GM18867 (cell line): ENCODE measurements around the gene MTM1.

Experiments
- ATAC-seq: cut with Tn5 transposase; IDR thresholded peaks from one replicate; pipeline ENCODE4 v1.9.1; 2021; ENCODE audit warnings: mild to moderate bottlenecking, moderate library complexity; ENCODE audit not compliant: unreplicated experiment

MTM1 gene

DNA sequence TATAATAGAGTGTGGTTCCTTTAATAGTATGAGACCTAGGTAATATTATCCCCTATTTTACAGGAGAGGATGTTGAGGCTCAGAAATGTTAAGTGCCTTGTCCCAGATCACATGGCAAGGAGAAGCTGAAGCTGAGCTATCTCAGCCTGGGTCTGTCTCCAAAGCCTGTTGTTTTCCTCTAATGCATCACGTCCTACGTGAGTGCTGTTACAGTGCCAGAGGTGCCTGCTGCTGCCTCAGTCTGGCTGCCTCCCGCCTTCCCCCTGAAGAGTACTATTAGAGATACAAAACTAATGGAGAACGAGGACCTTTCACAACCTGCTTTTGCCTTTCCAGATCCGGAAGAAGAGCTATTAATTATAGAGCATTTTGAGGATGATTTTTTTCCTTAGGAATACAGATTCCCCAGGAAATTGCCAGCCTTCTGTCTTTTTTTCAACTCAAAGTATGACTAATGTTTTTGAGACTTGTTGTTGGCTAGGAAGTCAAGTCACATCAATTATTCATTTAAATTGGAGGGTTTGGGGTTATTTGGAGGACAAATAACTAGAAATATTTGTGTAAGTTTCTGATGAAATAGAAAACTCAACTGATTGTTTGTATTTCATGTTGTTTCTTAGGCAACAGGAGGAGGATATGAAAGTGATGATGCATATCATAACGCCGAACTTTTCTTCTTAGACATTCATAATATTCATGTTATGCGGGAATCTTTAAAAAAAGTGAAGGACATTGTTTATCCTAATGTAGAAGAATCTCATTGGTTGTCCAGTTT, 80.9 kb downstream of the MTM1 start:
- ATAC-seq = no peak

DNA sequence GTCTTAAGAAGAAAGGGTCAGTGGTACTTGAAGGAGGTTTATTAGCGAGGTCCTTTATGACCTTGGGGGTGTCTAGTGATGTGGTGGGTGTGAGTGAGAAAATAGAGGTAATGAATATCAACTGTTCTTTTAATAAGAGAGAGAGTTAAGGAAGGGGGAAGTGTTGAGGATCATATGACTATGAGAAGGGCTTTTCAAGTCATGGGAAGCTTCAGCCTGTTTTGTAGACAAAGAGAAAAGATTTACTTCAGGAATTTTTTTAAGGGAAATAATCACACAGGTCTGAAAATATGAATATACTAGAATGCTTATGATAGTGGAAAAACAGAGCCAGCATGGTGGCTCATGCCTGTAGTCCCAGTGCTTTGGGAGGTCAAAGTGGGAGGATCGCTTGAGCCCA, 83.5 kb downstream of the MTM1 start:
- ATAC-seq = no peak

DNA sequence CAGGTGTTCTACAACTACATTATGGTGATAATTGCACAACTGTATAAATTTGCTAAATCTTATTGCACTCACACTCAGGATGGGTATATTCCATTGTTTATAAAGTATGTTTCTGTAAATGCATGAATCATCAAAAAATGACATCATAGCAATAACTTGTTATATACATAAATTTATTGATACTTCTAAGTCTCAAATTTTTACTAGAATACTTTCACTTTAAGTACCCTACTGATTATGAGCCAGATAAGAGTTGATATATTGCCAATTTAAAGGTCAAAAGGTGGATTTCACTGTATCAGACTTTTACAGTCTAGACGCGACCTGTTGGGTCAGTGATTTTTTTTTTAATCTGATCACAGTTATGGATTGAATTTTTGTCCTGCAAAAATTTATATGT, 87.4 kb downstream of the MTM1 start:
- ATAC-seq = no peak

DNA sequence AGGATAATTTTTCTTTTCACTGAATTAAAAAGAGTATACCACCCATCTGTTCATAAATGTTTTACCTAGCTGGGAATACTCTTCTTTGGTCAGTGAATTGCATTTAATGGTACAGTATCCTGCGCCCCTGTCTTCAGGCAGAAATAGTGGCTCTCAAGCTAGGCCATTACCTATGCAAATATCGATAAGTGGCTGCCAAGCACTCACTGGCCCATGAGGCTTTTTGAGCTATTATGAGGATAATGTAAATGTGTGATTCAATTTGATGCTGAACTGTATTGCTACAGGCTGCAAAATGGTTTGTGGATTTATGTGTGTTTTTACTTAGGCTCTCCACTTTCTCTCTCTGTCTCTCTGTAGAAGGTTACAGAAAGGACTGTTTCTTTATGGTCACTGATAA, 94.7 kb downstream of the MTM1 start:
- ATAC-seq = no peak

DNA sequence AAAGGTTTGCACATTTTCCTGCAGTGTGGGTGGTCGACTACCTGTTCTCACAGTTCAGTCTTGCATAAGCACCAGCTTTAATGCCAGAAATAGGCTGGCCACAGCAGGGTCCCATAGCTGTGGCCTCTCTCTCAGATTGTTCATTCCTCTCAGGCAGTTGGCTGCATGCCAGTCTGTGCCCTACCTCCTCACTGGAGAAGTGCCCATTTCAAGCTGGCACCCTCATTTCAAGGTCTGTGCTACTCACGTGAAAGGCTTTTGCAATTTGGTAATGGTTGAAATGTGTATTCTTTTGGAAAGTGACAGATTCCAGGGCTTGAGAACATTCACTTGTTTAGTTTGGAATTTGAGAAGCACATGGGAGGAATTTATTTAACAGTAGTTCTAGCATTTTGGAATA, 95.9 kb downstream of the MTM1 start:
- no peak for ATAC-seq

DNA sequence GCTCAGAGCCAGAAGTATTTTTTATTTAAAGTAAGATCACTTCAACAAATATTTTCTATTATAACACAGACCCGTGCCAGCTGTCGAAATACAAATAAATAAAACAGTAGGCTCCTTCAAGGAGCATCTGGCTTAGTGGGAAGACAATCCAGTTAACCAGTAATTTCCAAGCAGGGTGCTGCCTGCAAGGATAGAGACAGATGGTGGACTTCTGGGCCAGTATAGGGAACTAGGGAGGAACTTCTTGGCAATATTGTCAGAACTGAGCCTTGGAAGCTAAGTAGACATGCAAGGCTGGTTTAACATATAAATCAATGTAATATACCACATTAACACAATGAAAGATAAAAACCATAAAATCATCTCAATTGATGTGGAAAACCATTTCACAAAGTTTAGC, 107.8 kb downstream of the MTM1 start:
- ATAC-seq = no peak

DNA sequence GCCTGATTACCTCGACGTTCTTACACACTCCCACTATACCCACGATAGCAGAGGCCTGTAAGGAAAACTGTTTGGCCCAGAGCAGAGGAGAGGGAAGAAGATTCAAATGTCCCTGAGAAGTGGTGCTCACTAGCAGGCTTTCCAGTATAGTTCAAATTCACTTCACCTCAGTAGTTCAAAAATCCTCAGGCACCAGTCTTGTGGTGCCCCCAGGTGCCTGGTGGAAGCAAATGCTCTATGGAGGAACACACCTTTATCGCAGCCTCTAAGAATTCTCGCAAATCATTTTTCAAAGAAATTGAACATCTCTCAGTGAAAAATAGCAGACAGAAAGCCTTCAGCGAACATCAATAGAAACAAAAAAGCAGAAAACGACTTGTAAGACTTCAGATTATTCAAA, 112.6 kb downstream of the MTM1 start:
- ATAC-seq = no peak

DNA sequence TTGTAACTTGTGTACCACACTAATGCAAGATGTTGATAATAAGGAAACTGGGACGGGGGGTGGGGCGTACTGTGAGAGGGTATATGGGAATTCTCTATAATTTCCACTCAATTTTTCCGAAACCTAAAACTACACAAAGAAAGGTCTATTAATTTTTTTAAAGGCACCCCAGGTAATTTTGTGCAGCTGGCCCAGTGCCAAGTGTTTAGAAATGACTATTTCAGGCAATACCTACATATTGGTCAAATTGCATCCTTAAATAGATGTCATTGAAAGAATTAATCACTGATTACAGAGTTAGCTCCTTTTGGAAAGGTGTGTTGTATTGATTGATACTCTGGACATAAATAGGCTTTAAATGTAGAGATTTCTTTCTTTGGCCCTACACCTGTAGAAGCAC, 114.7 kb downstream of the MTM1 start:
- ATAC-seq = no peak

DNA sequence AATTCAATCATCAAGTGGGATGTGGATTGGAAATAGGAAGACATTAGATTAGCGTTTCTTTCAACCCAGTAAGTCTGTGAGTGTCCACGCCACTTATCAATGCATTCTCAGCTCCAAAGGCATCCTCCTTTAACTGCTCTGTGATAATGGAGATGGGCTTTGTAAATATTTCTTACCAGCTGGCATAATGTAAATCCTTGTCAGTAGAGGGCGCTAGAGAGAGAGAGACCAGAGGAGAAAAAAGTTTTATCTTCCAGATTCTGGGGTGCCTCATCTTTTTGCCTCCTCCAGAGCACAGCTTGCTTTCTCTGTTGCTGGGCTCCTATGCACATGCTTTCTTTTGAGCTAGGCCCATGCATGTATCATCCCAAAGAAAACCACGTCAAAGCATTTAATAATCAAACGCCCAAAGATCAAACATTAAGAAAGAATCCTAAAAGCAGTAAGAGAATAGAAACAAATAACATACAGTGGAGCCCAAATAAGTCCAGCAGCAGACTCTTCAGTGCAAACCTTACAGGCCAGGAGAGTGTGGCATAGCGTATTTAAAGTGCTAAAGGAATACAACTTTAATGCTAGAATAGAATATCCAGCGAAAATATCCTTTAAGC, 115.2 kb downstream of the MTM1 start:
- ATAC-seq = no peak

DNA sequence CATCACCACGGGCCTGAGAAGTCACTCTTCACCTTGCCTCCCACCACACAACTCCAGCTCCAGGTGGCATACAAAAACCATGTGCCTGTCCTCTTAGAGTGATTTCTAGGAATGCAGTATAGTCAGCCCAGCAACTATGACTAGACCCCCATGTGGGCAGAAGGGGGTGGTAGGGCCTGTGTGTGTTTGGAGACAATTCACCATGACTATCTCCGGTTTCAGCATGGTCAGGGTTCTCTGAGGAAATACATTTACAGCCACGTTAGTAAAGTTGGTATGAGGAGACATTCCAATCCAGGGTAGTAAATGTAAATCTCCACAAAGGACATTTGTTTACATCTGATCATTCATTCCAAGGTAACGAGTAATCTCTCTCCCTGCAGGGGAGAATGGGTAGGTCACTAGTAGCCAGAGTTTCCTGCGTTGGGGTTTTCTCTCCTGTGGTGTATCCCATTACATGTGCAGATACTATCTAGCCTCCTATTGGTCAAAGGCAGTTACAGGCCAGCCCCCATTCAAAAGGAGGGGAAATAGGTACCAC, 120.6 kb downstream of the MTM1 start:
- no peak for ATAC-seq

DNA sequence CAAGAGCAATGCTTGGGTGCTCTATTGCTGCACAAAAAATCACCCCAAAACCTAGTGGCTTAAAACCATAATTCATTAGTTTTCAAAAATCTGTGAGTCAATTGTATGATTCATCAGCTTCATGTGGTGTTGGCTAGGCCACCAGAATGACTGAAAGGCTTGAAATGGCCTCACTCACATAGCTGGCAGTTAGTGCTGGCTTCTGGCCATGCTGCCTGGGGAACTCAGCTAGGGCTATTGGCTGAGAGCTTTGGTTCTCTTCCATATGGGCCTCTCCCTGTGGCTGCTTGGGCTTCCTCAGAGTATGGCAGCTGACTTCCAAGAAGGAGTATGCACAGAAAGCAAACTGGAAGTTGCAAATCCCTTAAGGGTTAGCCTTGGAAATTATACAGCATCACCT, 121.7 kb downstream of the MTM1 start:
- ATAC-seq = no peak

DNA sequence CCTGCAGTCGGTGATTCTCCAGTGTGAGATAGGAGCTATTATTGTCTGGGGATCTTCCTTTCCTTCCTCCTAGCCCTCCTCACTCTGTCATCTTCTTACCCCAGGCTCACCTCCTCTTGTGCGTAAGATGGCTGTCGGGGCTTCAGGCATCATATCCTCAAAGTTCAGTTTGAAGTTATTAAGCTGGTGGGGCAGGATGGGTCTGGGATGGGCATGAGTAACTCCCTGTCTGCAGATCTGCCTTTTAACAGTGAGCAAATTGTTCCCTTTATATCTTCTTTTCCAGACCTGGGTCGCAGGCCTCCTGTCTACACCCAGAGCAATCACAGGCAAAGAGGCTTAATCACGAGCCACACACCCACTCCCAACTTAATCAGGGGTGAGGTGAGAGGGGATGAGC, 123.9 kb downstream of the MTM1 start:
- no peak for ATAC-seq

DNA sequence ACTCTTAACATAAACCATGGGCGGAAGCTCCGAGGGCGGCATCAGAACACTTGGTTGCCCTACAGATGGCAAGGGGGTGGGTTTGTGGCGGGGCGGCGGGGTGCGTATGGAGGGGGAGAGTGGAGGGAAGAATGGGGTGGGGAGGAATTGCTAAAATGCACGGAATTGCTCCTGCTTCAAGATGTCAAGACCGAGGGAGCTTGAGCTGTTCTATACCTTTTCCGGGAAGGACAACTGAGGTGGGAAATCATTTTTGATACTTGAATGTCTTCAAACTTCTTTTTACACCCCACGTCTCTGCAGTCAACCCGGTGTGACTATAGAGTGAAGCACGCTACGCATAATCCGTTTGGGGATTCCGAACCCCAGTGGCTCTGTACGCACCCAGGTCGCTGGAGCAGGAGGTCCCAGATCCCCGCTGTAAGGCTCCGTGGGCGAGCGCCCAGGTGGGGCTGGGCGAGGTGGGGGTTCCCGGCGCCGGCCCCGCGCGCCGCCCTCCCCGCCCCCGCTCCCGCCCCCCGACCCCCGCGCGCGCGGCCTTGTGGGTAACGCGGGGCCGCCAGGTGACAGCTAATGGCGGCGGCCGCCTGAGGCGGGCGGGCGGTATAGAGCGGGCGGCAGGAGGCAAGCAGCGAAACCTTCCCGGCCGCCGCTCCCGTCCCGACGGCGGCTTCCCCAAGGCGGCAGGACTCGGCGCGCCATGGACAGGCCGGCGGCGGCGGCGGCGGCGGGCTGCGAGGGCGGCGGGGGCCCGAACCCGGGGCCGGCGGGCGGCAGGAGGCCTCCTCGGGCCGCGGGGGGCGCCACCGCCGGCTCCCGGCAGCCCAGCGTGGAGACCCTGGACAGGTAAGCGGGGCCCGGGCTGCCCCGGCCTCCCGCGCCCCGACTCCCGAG, 124.7 kb downstream of the MTM1 start, which contains the start of gene MTMR1:
TSS of gene MTMR1 (plus strand) at position 566 of the 894 bp plus-strand sequence. CDS start at position 701, 135 bp downstream.
- peak; percentile 52 for ATAC-seq

DNA sequence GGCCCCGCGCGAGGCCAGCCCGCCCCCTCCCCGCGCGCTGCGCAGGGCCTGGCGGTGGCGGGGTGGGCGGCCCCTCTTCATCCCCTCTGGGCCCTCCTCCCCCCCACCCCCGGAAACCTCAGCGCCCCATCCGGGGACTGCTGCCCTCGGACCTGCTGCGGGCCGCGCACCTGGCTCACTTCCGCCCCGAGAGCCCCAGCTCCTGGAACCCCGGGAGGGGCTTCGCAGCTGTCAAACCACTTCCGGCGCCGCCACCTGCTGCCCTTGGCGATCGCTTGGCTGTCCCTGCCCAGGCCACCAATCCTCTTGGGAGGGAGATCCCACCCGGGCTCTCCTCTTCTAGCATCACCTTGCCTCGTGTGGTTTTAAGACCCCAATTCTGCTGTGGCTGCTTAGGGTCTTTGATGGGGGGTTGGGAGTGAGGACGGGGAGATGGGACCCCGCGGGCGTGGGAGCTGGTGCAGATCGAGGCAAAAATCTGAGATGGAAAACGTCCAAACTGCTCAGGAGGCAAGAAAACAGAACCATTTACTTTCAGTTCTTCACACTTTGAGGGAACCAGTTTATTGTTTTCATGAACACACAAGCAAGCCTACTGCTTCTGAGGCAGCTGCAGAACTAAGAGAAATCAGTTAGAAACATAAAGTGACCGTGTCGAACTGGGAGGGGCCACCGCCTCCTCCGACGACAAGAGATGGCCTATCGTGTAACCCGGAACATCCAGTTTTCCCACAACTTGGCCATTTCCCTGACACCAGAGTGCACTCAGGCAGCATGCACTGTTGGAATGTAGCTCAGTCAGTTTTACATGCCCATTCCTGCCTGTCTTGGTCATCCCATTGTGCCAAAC, 125.5 kb downstream of the MTM1 start:
- peak; percentile 76 for ATAC-seq

DNA sequence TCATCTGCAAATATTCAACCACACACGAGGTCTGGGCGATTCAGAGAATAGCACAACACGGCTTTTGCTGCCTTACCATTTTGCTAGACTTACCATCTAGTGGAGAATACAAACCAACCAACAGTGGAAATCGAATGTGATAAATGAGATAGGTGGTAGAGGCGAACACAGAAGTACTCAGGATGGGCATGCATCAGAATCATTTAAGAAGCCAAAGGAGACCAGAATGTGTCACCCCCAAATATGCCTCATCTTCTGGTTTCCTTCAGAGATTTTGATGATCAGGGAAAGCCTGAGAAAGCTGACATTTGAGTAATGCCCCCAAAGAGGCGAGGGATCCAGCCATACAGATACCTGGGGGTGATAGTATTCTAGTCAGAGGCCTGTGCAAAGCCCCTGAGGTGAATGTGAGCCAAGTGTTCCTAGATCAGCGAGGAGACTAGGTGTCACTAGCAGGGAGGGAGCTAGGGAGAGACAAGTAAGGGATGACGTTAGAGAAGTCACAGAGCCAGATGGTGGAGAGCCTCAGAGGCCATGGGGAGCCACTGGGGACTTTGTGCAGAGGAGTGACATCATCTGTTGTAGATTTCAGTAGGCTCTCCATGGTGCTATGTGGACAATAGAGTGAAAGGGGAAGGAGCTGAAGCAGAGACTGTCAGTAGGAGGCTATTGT, 126.5 kb downstream of the MTM1 start:
- ATAC-seq = no peak

DNA sequence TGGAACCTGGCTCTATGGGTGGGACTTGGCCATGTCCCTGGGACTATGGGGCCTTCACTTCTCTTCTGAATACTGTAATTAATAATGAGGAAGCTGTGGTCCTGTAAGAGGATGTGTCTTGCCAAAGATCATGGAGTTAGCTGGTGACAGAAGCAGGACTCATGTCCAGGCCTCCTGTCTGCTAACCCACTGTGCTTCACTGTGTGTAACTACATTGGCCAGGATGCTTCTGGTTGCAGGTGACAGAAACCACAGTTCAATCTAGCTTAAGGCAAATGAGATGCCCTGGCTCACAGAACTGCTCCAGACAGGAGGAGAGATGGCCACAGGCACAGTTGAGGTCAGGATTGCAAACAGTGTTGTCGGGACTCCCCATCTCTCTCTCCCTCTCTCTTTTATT, 127.9 kb downstream of the MTM1 start:
- ATAC-seq = no peak

DNA sequence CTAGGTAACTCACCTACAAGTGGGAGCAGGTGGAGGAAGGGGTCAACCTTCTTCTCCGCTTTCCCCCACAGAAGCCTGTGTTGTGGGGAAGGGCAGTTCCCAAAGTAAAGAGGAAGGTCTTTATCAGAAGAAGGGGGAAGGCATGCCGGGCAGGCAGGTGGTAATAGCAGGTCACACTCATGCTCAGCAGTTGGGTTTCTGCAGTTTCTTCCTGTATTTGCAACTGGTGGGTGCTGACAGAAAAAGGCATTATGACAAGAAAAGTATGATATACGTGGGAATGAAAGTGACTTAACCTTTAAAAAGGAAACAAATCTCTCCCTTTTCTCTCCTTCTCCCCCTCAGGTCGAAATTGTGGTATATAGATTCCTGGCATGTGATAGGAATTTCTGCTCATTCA, 128.4 kb downstream of the MTM1 start:
- no peak for ATAC-seq

DNA sequence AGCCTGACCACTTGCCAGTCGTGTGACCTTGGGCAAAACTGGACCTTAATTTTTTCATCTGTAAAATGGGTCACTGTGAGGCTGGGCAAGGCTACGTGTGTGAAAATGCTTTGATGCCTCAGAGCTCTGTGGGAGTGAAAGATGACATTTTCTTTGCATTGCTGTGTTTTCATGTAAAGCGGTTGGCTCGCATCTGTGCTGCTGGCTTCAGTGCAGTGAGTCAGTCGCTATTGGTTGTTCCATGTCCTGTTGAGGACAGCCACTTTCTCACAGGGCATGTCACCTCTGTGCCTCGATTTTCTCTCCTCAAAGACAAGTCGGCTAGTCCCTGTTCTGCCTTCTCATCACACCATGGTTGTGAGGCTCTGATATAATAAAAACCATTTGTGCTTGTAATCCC, 129.2 kb downstream of the MTM1 start:
- ATAC-seq = no peak

DNA sequence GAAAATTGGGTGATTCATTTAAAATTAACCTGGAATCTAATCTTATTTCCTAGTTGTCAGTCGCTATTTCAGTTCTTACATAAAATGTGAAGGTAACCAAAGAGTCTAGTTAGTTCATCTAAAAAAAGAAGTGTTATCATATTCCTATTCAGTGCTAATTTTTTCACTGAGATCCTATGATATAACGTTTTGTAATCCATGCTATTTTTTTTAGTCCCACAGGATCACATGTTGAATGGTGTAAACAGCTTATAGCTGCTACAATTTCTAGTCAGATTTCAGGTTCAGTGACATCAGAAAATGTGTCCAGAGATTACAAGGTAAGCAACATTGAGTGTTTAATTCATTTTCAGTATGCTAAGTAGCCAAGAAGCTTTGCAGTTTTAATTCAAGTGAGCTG, 130.6 kb downstream of the MTM1 start:
- ATAC-seq = no peak

DNA sequence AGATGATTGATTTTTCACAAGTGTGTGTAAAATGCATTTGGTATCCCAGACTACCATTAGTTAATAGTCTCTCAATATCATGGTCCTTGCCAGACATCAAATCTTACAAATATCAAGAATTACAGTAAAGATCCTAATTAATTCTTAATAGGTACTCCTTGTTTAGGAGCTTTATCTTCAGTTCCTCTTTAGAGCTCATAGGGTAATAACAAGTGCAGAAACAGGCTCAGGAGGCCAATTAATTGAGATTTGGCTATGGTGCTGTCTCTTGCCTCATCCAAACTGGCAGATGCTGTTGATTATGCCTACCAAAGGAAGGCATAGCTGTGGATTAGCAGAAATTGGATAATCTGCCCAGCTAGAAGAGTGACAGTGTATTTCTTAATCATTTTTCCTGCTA, 131.7 kb downstream of the MTM1 start:
- no peak for ATAC-seq
